ENCODE data around the gene BPHL. TPM values are rescaled to one million over a fixed set of nuclear protein-coding genes. Genes with fewer than 3 reads are reported as not detected.
"Not testable (repeated sequence)": the region's sequence is repeated elsewhere in the genome, so short reads cannot be mapped to it uniquely, and the experiment has no call there.

Gene BPHL
- total RNA-seq, 1 donor from 2014 or later = 18.9 TPM

DNA sequence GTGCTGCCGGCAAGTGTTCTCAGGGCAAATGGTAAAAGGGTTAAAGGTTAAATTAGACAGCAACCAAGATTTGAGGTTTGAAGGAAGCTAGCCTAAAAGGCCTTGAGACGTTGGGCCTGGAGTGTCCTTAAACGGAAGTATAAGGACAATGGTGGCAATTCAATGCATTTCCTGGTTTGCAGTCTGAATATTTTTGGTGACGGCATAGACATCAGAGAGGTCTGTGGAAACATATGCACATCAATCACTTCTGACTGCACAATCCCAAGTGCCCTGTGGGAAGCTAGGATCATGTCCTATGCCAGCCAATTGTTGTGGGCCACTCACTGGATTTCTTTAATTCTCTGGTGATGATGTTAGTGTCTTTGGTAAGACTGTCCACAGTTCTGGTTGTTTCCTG is 64.6 kb downstream of the BPHL start:
- no peak for DNase-seq

DNA sequence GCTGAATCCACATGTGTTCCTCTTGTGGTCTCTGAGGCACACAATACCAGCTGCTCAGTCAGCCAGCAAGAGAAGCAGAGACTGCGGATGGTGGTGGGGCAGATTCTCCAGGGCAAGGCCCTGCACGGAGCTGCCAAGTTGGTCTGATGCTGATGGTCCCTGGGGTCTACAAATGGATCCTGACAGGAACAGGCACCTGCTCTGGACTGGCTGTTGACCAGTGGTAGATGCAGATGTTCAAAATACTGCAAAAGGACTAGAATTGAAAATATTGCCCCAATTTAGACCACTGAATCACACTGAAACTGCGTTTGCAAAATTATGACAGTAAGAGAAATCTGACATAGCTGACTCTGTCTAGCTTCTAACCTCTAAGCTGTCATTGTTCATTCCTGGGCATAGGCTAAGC is 68.5 kb downstream of the BPHL start:
- DNase-seq = no peak

DNA sequence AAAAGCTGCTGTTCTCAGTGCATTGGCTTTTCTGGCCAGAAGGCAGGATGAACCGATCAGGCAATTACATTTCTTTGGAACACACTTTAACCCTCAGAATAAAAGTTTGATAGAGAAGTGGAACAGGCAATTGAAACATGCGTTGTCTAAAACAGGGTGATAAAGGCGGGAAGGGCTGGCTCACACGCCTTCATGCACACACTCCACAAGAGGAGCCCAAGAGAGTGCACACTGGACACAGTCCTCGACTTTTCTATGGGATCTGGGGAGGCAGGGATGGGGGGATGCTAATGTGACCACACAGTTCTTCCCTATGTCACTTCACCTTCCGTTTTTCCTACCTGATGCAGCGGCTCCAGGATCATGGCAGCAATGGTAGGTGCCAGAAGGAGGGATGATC is 69.8 kb downstream of the BPHL start:
- DNase-seq = no peak

DNA sequence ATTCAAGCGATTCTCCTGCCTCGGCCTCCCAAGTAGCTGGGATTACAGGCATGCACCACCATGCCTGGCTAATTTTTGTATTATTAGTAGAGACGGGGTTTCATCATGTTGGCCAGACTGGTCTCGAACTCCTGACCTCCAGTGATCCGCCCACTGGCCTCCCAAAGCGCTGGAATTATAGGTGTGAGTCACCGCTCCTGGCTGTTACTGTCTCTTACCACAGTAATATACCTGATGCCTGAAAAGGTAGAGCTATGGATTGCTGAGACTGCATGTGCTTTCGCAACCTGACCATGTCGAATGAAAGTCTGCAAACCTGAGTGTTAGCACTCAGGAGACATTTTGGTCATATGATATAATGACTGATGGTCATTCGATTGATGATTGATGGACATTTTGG is 70.7 kb downstream of the BPHL start:
- not testable (repeated sequence) for DNase-seq

DNA sequence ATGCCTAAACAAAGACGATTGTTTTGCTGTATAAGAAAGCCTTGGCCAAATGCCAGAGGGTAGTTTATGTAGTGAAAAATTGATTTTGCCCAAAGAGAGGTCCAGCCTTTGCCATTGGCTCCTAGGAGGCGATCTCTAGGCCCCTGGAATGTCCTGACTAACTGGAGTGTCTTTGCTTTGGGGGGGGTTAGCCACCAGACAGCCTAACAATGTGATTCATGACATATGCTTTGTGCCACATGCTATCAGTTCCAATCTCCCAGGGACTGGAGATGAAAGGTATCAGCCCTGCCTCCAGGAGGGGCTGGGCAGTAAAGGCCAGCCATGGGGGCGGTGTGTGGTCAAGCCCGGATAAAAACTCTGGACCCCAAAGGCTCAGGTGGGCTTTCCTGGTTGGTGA is 71.5 kb downstream of the BPHL start:
- DNase-seq = no peak

DNA sequence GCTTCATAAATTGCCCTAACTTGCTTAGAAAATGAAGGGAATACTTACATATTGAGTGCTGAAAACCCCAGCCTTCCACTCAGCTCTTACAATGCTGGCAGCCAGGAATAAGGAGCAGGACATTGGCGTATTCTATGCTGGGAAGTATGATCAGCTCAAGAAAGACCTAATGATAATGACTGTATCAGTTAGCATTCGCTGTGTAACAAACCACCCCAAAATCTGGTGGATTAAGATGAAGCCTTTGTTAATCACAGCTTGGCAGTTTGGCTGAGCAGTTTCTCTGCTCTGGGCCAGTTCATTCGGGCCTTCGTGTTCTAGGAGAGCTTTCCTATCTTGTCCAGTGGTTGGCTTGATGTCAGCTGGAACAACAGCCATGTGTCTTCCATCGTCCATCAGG is 72.3 kb downstream of the BPHL start:
- DNase-seq = no peak

DNA sequence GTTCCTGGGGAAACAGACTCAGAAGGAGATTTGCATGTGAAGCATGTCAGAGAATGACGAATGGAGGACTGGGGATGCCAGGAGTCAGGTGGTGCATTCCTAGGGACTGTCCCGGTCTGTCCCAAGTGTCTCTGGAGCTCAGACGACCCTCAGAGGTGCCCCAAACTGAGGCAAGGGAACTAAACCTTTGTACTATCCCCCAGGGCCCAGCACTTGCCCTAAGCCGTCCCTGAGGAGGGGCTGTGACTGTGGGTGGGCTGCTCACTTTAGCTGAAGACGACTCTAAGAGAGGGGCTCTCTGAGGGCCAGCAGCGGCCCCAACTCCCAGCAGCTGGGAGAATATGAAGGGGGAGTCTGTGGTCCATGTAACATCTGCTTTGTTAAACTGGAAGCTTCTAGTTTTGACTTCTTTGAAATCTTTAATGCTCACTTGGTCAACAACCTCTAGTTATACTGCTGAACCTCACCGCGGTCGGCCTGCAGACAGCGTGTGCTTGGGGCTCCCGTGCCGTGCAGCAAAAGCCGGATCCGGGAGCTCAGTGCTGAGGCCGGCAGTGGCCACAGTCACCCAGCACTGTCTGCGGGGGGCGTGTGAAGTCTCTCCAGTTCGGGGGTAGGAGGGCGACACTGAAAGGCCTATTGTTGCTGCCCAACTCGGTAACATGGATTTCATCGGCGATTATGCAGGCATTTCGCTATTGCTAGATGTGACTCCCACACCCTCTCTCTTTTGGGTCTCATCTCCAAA is 74.8 kb downstream of the BPHL start:
- DNase-seq = no peak

DNA sequence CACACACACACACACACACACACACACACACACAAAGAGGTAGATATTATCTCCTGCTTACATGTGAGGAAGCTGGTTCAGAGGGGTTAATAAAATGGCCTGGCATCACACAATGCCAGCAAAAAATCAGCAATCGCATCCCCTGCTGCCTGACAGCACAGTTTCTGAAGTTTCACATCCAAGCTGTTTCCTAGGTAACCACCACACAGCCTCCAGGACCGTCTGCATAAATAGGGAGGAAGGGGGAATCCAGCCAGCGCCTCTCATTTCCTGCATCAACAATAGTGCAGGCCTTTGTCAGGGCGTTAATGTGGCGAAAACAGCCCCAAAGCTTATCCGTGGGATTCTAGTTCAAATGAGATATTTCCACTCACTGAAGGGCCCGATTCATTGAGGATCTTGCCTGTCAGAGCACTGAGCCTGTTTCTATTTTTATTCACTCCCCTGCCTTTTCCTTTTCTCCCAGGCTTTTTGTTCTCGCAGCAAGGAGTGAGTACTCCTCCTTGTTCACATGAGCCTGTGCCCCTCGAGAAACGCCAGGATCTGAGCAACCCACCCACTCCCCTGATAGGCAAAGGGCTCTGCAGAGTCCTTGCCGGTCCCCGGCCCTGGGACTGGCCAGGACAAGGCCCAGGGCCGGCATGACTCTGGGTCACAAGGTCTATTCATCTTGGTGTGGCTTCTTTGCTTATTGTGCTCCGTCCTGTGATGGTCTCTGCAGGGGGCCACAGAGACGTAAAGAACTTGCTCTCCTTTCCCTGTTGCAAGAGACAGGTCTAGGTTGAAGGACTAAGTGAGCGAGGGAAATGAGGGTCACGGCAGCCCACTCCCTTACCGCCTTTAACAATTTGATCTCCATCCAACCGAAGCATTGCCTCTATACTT is 76.3 kb downstream of the BPHL start:
- peak; percentile 77 for DNase-seq

DNA sequence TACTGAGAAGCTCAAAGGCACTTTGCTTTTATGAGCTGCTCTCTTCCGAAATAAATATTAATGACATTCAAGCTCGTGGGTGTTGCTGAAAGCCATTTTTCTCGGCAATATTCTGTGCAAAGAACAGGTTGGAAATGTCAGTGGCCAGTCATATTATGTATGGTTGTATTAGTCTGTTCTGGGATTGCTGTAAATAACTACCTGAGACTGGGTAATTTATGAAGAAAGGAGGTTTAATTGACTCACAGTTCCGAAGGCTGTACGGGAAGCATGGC is 76.8 kb downstream of the BPHL start:
- no peak for DNase-seq

DNA sequence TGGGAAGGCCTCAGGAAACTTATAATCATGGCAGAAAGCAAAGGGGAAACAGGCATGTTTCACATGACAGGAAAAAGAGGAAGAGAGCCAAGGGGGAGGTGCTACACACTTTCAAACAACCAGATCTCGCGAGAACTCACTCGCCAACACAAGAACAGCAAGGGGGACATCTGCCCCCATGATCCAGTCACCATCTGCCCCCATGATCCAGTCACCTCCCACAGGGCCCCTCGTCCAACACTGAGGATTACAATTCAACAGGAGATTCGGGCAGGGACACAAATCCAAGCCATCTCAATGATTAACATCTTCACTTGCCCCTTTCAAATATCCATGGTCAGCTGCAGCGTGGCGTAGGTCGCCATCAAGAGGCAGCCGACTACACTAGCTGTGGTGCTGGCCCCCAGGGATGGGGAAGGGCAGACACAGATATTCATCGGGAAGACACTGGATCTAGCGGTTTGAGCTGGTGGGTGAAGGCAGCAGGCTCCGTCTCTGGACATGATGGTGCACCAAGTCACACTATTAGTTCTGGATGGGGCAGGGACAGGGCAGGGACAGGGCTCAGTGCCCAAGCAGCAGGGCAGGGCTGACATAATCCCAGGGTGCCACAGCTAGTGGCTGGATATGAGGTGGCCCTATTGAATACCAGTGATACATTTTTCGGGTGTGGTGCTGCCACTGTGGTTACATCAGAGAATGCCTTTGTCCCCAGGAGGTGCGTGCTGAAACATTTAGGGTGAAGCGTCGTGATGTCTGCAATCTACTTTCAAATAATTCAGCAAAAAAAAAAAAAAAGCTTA is 77.4 kb downstream of the BPHL start:
- peak; percentile 6 for DNase-seq

DNA sequence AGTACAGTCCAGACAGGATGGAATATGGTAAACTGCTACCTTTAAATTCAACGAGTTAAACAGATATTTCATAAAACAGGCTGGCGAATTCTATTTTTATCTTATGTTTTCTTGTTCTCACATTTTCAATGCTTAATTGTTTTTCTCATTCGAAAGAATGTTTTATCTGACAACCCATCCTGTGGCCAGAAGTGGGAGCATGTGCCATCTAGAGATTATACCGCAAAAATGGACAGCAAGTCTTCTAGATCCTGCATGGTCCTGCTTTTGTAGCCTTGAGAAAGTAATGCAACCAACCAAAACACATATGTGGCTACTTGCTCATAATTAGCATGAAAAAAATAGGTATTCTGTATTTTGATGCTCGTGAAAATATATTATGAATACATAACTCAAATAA is 78.3 kb downstream of the BPHL start:
- DNase-seq = no peak

DNA sequence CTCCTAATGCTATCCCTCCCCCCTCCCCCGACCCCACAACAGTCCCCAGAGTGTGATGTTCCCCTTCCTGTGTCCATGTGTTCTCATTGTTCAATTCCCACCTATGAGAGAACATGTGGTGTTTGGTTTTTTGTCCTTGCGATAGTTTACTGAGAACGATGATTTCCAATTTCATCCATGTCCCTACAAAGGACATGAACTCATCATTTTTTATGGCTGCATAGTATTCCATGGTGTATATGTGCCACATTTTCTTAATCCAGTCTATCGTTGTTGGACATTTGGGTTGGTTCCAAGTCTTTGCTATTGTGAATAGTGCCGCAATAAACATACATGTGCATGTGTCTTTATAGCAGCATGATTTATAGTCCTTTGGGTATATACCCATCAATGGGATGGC is 79.2 kb downstream of the BPHL start:
- DNase-seq = not testable (repeated sequence)

DNA sequence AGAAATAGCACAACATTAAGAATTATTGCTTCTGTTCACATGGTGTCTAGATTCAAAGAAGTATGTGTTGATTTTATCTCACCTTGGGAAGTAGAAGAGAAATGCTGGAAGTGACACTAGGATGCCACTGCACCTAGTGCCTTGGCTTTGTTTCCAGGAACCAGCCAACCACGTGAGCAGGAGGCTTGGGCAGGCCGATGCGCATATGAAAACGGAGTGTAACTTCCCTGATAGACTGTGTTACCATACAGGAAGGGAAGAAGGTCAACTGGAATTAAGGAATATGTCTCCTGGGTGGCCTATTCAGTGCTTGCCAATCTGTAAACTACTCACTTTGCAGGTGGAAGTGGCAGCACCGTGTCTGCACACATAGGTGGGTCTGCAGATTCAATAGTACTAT is 80.9 kb downstream of the BPHL start:
- no peak for DNase-seq

DNA sequence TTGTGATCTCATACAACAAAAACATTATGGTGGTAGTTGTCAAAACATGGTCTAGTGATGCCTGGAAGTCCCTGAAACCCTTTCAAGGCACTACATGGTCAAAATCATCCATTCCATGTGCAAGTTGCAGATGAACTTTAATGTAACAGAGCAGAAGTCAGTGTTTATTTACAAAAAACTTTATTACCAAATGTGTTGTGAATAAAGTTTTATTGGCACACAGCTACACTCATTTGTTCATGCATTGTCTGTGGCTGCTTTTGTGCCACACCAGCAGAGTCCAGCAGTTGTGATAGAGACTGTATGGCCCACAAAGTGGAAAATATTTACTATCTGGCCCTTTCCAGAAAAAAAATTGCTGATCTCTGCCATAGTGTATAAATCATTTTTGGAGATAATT is 82.2 kb downstream of the BPHL start:
- no peak for DNase-seq

DNA sequence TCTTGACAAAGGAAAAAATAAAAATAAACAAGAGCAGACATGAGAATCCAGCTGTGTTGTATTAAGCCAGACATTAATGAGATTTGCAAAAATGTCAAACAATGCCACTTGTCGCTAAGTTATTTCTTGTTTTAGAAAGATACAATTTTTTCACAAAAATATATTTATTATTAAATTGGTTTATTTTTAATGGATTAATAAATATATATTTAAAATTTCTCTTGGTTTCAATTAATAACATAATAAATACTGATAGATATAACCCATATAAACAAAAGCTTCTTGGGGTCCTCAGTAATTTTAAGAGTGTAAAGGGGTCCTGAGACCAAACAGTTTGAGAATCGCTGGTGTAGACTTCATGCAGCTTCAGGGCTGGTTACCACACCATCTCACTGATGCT is 82.9 kb downstream of the BPHL start:
- DNase-seq = no peak

Small RNAs within 50 kb of the gene (small RNA-seq; reads per million reads assigned to genes)
- gene RNA5SP201 = not detected

Other genes starting within 250 kb of the BPHL start
- gene SERPINB9, start 215.4 kb upstream of the BPHL start, total RNA-seq = 1.6 TPM
- 12.3 TPM for gene SERPINB6, start 147.1 kb upstream of the BPHL start, total RNA-seq
- gene NQO2, start 118.8 kb upstream of the BPHL start, total RNA-seq = 8.0 TPM
- gene RIPK1, start 50.2 kb upstream of the BPHL start, total RNA-seq = 5.3 TPM
- gene TUBB2A, start 38.8 kb downstream of the BPHL start, total RNA-seq = 1,207 TPM
- gene TUBB2B, start 108.9 kb downstream of the BPHL start, total RNA-seq = 4,324 TPM
- gene PSMG4, start 140.2 kb downstream of the BPHL start, total RNA-seq = 28.5 TPM